Ishikawa (cell line): Measurements from ENCODE around the gene MAGEB3.
A peak's percentile ranks its signal among the peaks of the same experiment; 100 is the strongest.

ENCODE experiments used
- CEBPB ChIP-seq: IDR thresholded peaks from 2 replicates; pipeline ENCODE4 v1.6.1; 2012
- CREB1 ChIP-seq: IDR thresholded peaks from 2 replicates; pipeline ENCODE4 v1.6.1; 2012; ENCODE audit warnings: low read depth
- EGR1 ChIP-seq: IDR thresholded peaks from 2 replicates; pipeline ENCODE4 v1.6.1; 2012
- EP300 ChIP-seq: IDR thresholded peaks from 2 replicates; pipeline ENCODE4 v1.6.1; 2012; ENCODE audit warnings: borderline replicate concordance
- FOXM1 ChIP-seq: IDR thresholded peaks from 2 replicates; pipeline ENCODE4 v1.6.1; 2012; ENCODE audit warnings: low read depth, borderline replicate concordance
- NFIC ChIP-seq: IDR thresholded peaks from 2 replicates; pipeline ENCODE4 v1.6.1; 2012
- RAD21 ChIP-seq: IDR thresholded peaks from 2 replicates; pipeline ENCODE4 v1.6.1; 2012; ENCODE audit warnings: low read depth
- TAF1 ChIP-seq: IDR thresholded peaks from 2 replicates; pipeline ENCODE4 v1.6.1; 2012; ENCODE audit warnings: low read depth, mild to moderate bottlenecking
- TCF12 ChIP-seq: IDR thresholded peaks from 2 replicates; pipeline ENCODE4 v1.6.1; 2012; ENCODE audit warnings: low read depth
- TEAD4 ChIP-seq: IDR thresholded peaks from 2 replicates; pipeline ENCODE4 v1.6.1; 2012
- YY1 ChIP-seq: IDR thresholded peaks from 2 replicates; pipeline ENCODE4 v1.6.1; 2012; ENCODE audit warnings: low read depth
- ZBTB7A ChIP-seq: IDR thresholded peaks from 2 replicates; pipeline ENCODE4 v1.6.1; 2012; ENCODE audit warnings: low read depth
- TF ChIP-seq, protein P1 (sequence below): IDR thresholded peaks from 2 replicates; pipeline ENCODE4 v1.6.1; 2012
- TF ChIP-seq, protein P2 (sequence below): IDR thresholded peaks from 2 replicates; pipeline ENCODE4 v1.6.1; 2012; ENCODE audit warnings: low read depth, mild to moderate bottlenecking
- TF ChIP-seq, protein P3 (sequence below): IDR thresholded peaks from 2 replicates; pipeline ENCODE4 v1.6.1; 2012

The MAGEB3 gene

DNA sequence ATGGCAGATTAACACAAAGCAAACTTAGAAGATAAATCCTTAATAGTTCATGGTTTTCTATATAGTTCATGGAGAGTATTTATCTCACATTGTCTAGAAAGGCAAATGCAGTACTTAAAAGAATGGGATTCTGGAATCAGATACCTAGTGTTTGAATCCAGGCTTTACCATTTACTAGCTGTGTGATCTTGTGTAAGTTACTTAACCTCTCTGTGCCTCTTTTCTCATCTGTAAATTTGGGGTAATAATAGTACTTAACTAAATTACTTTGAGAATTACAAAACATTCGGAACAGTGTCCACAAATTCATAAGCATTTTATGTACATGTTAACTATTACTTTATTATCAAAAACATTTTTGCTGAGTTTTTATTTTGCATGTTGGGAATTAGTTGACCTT is 32.3 kb downstream of the MAGEB3 start:
- no peak for TF ChIP-seq RAD21
- no peak for TF ChIP-seq NFIC
- TF ChIP-seq FOXM1, result no peak
- no peak for TF ChIP-seq TAF1
- TF ChIP-seq YY1, result no peak
- no peak for TF ChIP-seq TEAD4
- no peak for TF ChIP-seq EGR1
- TF ChIP-seq, protein P1, sequence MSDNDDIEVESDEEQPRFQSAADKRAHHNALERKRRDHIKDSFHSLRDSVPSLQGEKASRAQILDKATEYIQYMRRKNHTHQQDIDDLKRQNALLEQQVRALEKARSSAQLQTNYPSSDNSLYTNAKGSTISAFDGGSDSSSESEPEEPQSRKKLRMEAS, result no peak
- no peak for TF ChIP-seq CREB1
- no peak for TF ChIP-seq TCF12
- no peak for TF ChIP-seq ZBTB7A
- TF ChIP-seq, protein P2, sequence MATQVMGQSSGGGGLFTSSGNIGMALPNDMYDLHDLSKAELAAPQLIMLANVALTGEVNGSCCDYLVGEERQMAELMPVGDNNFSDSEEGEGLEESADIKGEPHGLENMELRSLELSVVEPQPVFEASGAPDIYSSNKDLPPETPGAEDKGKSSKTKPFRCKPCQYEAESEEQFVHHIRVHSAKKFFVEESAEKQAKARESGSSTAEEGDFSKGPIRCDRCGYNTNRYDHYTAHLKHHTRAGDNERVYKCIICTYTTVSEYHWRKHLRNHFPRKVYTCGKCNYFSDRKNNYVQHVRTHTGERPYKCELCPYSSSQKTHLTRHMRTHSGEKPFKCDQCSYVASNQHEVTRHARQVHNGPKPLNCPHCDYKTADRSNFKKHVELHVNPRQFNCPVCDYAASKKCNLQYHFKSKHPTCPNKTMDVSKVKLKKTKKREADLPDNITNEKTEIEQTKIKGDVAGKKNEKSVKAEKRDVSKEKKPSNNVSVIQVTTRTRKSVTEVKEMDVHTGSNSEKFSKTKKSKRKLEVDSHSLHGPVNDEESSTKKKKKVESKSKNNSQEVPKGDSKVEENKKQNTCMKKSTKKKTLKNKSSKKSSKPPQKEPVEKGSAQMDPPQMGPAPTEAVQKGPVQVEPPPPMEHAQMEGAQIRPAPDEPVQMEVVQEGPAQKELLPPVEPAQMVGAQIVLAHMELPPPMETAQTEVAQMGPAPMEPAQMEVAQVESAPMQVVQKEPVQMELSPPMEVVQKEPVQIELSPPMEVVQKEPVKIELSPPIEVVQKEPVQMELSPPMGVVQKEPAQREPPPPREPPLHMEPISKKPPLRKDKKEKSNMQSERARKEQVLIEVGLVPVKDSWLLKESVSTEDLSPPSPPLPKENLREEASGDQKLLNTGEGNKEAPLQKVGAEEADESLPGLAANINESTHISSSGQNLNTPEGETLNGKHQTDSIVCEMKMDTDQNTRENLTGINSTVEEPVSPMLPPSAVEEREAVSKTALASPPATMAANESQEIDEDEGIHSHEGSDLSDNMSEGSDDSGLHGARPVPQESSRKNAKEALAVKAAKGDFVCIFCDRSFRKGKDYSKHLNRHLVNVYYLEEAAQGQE, result no peak
- TF ChIP-seq, protein P3, sequence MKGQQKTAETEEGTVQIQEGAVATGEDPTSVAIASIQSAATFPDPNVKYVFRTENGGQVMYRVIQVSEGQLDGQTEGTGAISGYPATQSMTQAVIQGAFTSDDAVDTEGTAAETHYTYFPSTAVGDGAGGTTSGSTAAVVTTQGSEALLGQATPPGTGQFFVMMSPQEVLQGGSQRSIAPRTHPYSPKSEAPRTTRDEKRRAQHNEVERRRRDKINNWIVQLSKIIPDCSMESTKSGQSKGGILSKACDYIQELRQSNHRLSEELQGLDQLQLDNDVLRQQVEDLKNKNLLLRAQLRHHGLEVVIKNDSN, result no peak
- no peak for TF ChIP-seq EP300
- TF ChIP-seq CEBPB, result no peak

DNA sequence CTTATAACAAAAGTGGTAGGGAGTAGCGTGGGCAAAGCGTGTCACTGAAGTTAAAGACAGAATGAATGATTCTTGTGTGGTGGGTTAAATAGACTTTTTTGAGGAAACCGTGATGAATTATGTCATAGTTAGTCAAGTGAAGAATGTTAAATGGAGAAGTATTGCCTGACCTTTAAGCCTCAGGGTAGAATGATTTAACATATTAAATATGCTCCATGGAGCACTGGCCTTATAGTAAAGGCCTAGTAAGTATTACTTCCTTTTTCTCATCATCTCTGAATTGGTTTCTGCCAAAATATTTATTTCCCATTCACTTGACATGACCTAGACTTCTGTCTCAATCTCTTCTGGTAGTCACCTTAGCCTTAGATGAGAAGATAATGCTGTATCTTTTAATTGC is 40.2 kb downstream of the MAGEB3 start:
- no peak for TF ChIP-seq TCF12
- TF ChIP-seq ZBTB7A, result no peak
- TF ChIP-seq RAD21, result no peak
- TF ChIP-seq YY1, result no peak
- TF ChIP-seq EP300, result no peak

DNA sequence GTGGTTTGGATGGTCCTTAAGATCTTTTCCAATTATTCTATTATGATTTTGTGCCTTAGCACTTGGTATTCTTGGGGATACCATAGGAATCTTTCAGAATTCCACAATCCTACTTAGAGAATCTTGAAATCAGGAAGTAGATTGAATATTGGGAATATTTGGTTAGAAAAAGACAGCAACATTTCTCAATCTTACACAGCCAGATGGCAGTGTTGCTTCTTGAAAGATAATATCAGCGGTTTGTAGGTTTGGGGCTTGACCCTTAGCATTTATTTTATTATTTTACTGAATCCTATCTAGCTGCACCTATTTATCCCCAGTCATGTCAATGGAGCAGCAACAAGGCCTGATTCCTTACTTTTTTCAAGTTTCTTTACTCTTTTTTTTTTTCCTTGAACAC is 45.0 kb downstream of the MAGEB3 start:
- TF ChIP-seq EP300, result no peak
- peak; percentile 51 for TF ChIP-seq RAD21

DNA sequence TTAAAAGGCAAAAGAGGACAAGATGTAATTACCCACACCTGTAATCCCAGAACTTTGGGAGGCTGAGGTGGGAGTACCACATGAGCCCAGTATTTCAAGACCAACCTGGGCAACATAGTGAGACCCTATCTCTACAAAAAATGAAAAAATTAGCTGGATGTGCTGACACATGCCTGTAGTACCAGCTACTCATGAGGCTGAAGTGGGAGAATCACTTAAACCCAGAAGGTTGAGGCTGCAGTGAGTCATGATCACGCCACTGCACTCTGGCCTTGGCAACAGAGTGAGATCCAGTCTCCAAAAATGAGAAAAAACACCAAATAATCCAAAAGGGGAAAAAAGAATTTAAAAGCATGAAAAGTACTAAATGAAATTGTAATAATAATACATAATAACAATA is 47.9 kb downstream of the MAGEB3 start:
- no peak for TF ChIP-seq EGR1
- TF ChIP-seq EP300, result no peak

DNA sequence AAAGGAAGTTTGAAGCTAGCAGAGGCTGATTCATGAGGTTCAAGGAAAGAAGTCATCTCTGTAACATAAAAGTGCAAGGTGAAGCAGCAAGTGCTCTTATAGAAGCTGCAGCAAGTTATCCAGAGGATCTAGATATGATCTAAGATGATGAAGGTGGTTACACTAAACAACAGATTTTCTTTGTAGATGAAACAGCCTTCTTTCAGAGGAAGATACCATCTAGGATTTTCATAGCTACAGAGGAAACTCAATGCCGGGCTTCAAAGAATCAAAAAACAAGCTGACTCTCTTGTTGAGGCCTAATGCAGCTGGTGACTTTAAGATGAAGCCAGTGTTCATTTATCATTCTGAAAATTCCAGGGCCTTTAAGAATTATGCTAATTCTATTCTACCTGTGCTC is 50.0 kb downstream of the MAGEB3 start:
- TF ChIP-seq TEAD4, result no peak
- no peak for TF ChIP-seq CREB1
- no peak for TF ChIP-seq NFIC
- TF ChIP-seq, protein P3, result no peak
- no peak for TF ChIP-seq CEBPB
- TF ChIP-seq YY1, result no peak
- TF ChIP-seq ZBTB7A, result no peak
- no peak for TF ChIP-seq FOXM1
- TF ChIP-seq EGR1, result no peak
- no peak for TF ChIP-seq TAF1
- no peak for TF ChIP-seq TCF12
- TF ChIP-seq, protein P1, result no peak
- TF ChIP-seq, protein P2, result no peak
- no peak for TF ChIP-seq RAD21
- TF ChIP-seq EP300, result no peak

DNA sequence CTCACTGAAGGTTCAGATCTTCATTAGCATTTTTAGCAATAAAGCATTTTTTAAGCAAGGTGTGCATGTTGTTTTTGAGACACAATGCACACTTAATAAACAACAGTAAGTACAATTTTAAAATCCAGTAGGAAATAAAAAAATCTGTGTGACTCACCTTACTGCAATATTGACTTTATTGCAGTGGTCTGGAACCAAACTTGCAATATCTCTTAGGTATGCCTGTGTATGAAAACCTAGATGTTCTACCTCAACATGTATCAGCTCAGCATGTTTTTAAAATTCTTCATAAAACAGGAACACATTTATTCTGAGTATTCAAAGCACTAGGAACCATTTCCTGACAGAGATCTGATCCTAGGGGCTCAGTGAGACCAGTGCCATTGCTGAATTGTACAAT is 52.1 kb downstream of the MAGEB3 start:
- TF ChIP-seq, protein P2, result no peak
- no peak for TF ChIP-seq ZBTB7A
- no peak for TF ChIP-seq FOXM1
- no peak for TF ChIP-seq CEBPB
- no peak for TF ChIP-seq TEAD4
- TF ChIP-seq RAD21, result no peak
- no peak for TF ChIP-seq EGR1
- TF ChIP-seq, protein P3, result no peak
- no peak for TF ChIP-seq NFIC
- no peak for TF ChIP-seq TAF1
